Sigmoid colon (tissue), 7 donors: ENCODE data around the gene TM7SF3. TPM values are rescaled to one million over a fixed set of nuclear protein-coding genes. Genes with fewer than 3 reads are reported as not detected.

Experiments used
- DNase-seq: peaks from one replicate; pipeline ENCODE4 v3.0.0-alpha.2; 2019
- H3K27ac ChIP-seq, 4 donors: fragments of 200-600 bp; sonication (generic); one replicate each; pipeline ENCODE4 v1.5.1; 2016 to 2019; ENCODE audit warnings: mild to moderate bottlenecking in 1 of 4
- H3K27me3 ChIP-seq, 3 donors: fragments of 200-600 bp; sonication (generic); one replicate each; pipeline ENCODE4 v1.5.1; 2019; ENCODE audit warnings: mild to moderate bottlenecking in 1 of 3
- H3K36me3 ChIP-seq, 4 donors: fragments of 200-600 bp; sonication (generic); one replicate each; pipeline ENCODE4 v1.5.1; 2016 to 2019
- H3K4me1 ChIP-seq, 4 donors: fragments of 200-600 bp; sonication (generic); one replicate each; pipeline ENCODE4 v1.5.1; 2017 to 2019
- H3K4me3 ChIP-seq, 4 donors: fragments of 200-600 bp; sonication (generic); one replicate each; pipeline ENCODE4 v1.5.1; 2017 to 2019; ENCODE audit warnings: mild to moderate bottlenecking in 2 of 4, moderate library complexity in 1 of 4
- H3K9me3 ChIP-seq, 4 donors: fragments of 200-600 bp in 3 of 4; sonication (generic) in 3 of 4; one replicate each; pipeline versions ENCODE4 v1.5.1 to v1.6.1; 2013 to 2019
- EP300 ChIP-seq, 4 donors: sonication (generic); formaldehyde crosslinking; IDR thresholded peaks; one replicate each; pipeline ENCODE4 v1.6.1; 2017; ENCODE audit warnings: antibody characterized with exemption in 4 of 4
- POLR2A ChIP-seq, 2 donors: fragments of 450-650 bp; IDR thresholded peaks; one replicate each; pipeline ENCODE4 v1.6.1; 2016; ENCODE audit warnings: antibody characterized with exemption in 2 of 2, mild to moderate bottlenecking in 2 of 2, moderate library complexity in 2 of 2
- POLR2AphosphoS5 ChIP-seq, 4 donors: sonication (generic); formaldehyde crosslinking; IDR thresholded peaks; one replicate each; pipeline ENCODE4 v1.6.1; 2017; ENCODE audit warnings: antibody characterized with exemption in 4 of 4
- WGBS, 2 donors: extraction: QIAGEN DNeasy Blood & Tissue Kit; methylation state at CpG; one replicate each; pipeline ENCODE4 v1.1.7; 2013; 5-methylcytosine and 5-hydroxymethylcytosine counted together
- intact Hi-C: fragments of 100-400 bp; cut with DNase I; formaldehyde crosslinking; loops from one replicate; pipeline ENCODE4 v1.15.1; 2023
- polyA plus RNA-seq, 3 donors: library from polyadenylated mRNA; stranded (reverse); fragments of 200-250 nt; gene quantifications; one replicate each; pipeline ENCODE4 v1.2.3, GENCODE V29; 2013
- total RNA-seq, 4 donors: library from RNA; depleted of rRNA; stranded (reverse); fragments of >200 nt; gene quantifications; one replicate each; pipeline ENCODE4 v1.1.0, GENCODE V29; 2016
- TF ChIP-seq, protein P1 (sequence below), 4 experiments: fragments of 450-650 bp in 3 of 4; fragments of 200-600 bp in 1 of 4; IDR thresholded peaks; one replicate each; pipeline ENCODE4 v1.5.1; 2016 to 2019; ENCODE audit warnings: antibody characterized with exemption in 4 of 4, mild to moderate bottlenecking in 3 of 4, moderate library complexity in 2 of 4
- donor health status: healthy with polysubstance abuse.
- donor health status: Bipolar disorder and iron deficiency.
- donor health status: healthy.

Gene TM7SF3
- total and polyA plus RNA-seq, 7 donors = 9.2 to 56.9 (median 38.4) TPM

DNA sequence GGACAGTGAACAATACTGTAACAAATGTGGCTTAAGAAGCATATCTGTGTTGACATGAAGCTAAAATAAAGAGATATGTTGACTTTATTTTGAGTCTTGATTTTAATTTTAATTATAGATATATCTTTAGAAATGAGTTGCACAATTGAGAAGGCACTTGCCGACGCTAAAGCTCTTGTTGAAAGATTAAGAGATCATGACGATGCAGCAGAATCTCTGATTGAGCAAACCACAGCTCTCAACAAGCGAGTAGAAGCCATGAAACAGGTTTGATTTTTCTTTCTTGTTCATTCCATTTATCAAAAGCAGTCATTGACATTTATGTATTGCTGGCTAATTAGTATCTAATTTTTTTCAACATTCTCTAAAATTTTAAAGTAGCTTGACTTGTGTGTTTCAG, 60.2 kb downstream of the TM7SF3 start:
- 75 to 92% methylated on average over 4 of the region's 4 CpGs for WGBS, 2 donors
- H3K9me3 ChIP-seq = no peaks in the 10 kb centered on the region
- DNase-seq = no peak
- H3K4me3 ChIP-seq = no peak overlapping the region
- intact Hi-C loops = no loop called here
- peaks cover 0 to 6% (median 2%) of the 10 kb centered on the region in 4 donors for H3K4me1 ChIP-seq
- TF ChIP-seq POLR2AphosphoS5 (IDR thresholded peaks at IDR 0.05) (no peak), EP300 (IDR thresholded peaks at IDR 0.05) (no peak), POLR2A (IDR thresholded peaks at IDR 0.05) (no peak)
- TF ChIP-seq, protein P1, sequence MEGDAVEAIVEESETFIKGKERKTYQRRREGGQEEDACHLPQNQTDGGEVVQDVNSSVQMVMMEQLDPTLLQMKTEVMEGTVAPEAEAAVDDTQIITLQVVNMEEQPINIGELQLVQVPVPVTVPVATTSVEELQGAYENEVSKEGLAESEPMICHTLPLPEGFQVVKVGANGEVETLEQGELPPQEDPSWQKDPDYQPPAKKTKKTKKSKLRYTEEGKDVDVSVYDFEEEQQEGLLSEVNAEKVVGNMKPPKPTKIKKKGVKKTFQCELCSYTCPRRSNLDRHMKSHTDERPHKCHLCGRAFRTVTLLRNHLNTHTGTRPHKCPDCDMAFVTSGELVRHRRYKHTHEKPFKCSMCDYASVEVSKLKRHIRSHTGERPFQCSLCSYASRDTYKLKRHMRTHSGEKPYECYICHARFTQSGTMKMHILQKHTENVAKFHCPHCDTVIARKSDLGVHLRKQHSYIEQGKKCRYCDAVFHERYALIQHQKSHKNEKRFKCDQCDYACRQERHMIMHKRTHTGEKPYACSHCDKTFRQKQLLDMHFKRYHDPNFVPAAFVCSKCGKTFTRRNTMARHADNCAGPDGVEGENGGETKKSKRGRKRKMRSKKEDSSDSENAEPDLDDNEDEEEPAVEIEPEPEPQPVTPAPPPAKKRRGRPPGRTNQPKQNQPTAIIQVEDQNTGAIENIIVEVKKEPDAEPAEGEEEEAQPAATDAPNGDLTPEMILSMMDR (IDR thresholded peaks at IDR 0.05) = no peak
- no peaks in the 10 kb centered on the region for H3K27me3 ChIP-seq
- peaks cover 10 to 32% (median 15%) of the 10 kb centered on the region in 4 donors for H3K36me3 ChIP-seq
- H3K27ac ChIP-seq = no peak overlapping the region

DNA sequence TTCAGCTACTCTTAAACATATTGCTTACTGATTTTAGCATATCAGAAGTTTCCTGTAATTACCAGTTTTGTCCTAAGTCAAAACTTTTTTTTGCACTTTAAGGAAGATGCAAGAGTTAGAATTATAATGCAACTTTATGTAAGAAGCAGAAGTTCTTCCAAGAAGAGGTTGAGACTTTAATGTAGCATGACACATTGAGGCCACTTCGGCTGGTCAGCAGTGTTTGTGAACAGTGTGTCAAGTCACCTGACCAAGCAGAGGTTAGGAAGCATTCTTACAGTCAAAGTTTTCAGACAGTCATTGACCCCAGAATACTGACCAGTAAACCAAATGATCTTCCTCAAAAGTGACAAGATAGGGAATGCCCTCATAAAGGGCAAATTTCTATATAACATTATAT, 60.7 kb downstream of the TM7SF3 start:
- 67 to 81% methylated on average over 1 of the region's 1 CpG for WGBS, 2 donors
- peak; percentile 72 for DNase-seq
- H3K27ac ChIP-seq = no peak overlapping the region

DNA sequence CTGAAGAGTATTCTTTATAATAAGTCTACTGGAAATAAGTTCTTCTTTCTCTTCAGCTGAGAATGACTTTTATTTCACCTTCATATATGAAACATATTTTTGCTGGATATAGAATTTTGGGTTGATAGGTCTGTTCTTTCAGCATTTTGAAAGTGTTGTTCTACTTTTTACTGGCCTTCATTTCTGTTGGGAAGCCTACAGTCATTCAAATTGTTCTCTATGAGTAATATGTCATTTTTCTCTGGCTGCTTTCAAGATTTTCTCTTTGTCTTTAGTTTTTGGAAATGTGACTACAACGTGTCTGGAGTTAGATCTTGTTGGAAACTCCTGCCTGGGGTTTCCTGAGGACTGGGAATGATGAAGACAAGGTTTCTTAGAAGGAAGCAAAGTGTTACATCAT, 65.9 kb downstream of the TM7SF3 start:
- intact Hi-C loops = no loop called here
- WGBS, 2 donors = 84 to 88% methylated on average over 1 of the region's 1 CpG
- DNase-seq = no peak

More for the DNA sequence above, 60.7 kb downstream of the TM7SF3 start:
- no peak for TF ChIP-seq POLR2A (IDR thresholded peaks at IDR 0.05)
- TF ChIP-seq EP300 (IDR thresholded peaks at IDR 0.05) = no peak
- TF ChIP-seq, protein P1 (IDR thresholded peaks at IDR 0.05) = no peak
- TF ChIP-seq POLR2AphosphoS5 (IDR thresholded peaks at IDR 0.05) = peak in 1 of 4 donors; percentile 31
- H3K36me3 ChIP-seq = peaks cover 10 to 26% (median 15%) of the 10 kb centered on the region in 4 donors
- peaks cover 0 to 6% (median 2%) of the 10 kb centered on the region in 4 donors for H3K4me1 ChIP-seq
- H3K4me3 ChIP-seq = no peak overlapping the region
- intact Hi-C loops = no loop called here
- peaks cover 0 to 1% (median 0%) of the 10 kb centered on the region in 4 donors for H3K9me3 ChIP-seq
- no peaks in the 10 kb centered on the region for H3K27me3 ChIP-seq

DNA sequence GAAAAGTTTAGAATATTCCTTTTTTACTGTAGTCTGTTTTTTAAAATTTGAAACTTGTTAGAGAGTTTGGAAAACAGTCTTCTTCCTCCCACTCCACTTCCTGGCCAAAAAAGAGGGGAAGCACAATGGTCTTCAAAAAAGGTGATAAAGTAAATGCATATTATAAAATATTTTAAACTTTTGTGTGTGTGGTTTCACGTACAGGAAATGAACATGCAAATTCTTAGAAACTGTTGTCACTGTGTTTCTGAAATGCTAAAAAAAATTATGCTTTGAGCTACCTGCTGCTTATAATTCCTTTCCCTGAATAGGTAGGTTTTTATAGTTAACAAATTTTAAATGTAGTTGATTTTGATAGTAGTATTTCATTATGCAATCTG, 73.0 kb downstream of the TM7SF3 start:
- H3K4me1 ChIP-seq = peaks cover 0 to 49% (median 38%) of the 10 kb centered on the region in 4 donors
- H3K4me3 ChIP-seq = no peak overlapping the region
- TF ChIP-seq EP300 (IDR thresholded peaks at IDR 0.05) (no peak), POLR2AphosphoS5 (IDR thresholded peaks at IDR 0.05) (no peak), POLR2A (IDR thresholded peaks at IDR 0.05) (no peak)
- TF ChIP-seq, protein P1 (IDR thresholded peaks at IDR 0.05) = no peak
- H3K9me3 ChIP-seq = no peaks in the 10 kb centered on the region
- DNase-seq = no peak
- H3K27ac ChIP-seq = no peak overlapping the region
- intact Hi-C loops = no loop called here
- H3K27me3 ChIP-seq = no peaks in the 10 kb centered on the region
- 31 to 80% methylated on average over 1 of the region's 1 CpG for WGBS, 2 donors
- no peaks in the 10 kb centered on the region for H3K36me3 ChIP-seq

More for the DNA sequence above, 65.9 kb downstream of the TM7SF3 start:
- H3K27ac ChIP-seq = no peak overlapping the region
- H3K9me3 ChIP-seq = peaks cover 0 to 2% (median 0%) of the 10 kb centered on the region in 4 donors
- peaks cover 0 to 6% (median 0%) of the 10 kb centered on the region in 4 donors for H3K4me1 ChIP-seq
- TF ChIP-seq POLR2AphosphoS5 (IDR thresholded peaks at IDR 0.05) (no peak), POLR2A (IDR thresholded peaks at IDR 0.05) (no peak), EP300 (IDR thresholded peaks at IDR 0.05) (no peak)
- TF ChIP-seq, protein P1 (IDR thresholded peaks at IDR 0.05) = no peak
- H3K27me3 ChIP-seq = no peaks in the 10 kb centered on the region
- H3K4me3 ChIP-seq = no peak overlapping the region
- no peaks in the 10 kb centered on the region for H3K36me3 ChIP-seq
